Myocyte (in vitro differentiated cells): ENCODE results near the gene DPEP2NB. TPM values are rescaled to one million over a fixed set of nuclear protein-coding genes. Genes with fewer than 3 reads are reported as not detected.
"Not testable (repeated sequence)": the region's sequence is repeated elsewhere in the genome, so short reads cannot be mapped to it uniquely, and the experiment has no call there.

Source experiments
- DNase-seq: peaks from one replicate; pipeline ENCODE4 v3.0.0-alpha.2; 2012; ENCODE audit warnings: low read depth
- total RNA-seq: library from RNA; depleted of rRNA; stranded (reverse); fragments of >200 nt; gene quantifications from 2 replicates; pipeline ENCODE4 v1.2.3, GENCODE V29; 2014

DPEP2NB gene
- total RNA-seq, 1 donor from 2014 or later: not detected

- no peak for DNase-seq
These were observed 3.5 kb upstream of the DPEP2NB start for GRCh38 chr16:68019167-68019680.

- no peak for DNase-seq
These were observed 2.3 kb downstream of the DPEP2NB start for GRCh38 chr16:68013440-68013839.

DNA sequence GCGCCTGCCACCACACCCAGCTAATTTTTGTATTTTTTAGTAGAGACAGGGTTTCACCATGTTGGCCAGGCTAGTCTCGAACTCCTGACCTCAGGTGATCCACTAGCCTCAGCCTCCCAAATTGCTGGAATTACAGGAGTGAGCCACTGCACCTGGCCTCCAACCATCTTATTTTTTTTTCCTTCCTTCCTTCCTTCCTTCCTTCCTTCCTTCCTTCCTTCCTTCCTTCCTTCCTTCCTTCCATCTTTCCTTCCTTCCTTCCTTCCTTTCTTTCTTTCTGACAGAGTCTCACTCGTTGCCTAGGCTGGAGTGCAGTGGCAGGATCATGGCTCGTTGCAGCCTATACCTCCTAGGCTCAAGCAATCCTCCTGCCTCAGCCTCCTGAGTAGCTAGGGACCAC, 5.8 kb downstream of the DPEP2NB start:
- not testable (repeated sequence) for DNase-seq

DNA sequence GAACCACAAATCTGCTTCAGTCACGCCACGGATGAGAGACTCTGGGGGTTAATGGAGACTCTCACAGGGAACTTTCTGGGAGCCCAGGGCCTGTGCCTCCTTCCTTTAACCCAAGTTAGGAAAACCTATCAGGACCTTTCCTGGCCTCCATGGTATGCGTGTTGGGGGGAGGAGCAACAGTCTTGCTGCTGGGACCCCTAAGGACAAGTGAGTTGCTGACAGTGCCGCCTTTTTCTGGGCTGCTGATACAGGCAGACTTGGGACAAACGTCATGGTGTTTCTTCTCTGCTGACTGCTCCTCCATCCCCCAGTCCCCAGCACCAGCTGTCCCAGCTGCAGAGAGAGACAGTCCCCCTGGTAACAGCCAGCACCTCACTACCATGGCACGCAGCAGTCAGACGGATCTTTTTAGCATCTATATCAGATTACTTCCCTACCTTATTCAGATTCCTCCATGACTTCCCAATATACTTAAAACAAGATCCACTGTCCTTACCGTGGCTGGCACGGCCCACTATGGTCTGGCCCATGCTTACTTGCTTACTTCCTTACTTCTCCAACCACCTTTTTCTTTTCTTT, 6.5 kb downstream of the DPEP2NB start:
- DNase-seq: peak; percentile 64

DNA sequence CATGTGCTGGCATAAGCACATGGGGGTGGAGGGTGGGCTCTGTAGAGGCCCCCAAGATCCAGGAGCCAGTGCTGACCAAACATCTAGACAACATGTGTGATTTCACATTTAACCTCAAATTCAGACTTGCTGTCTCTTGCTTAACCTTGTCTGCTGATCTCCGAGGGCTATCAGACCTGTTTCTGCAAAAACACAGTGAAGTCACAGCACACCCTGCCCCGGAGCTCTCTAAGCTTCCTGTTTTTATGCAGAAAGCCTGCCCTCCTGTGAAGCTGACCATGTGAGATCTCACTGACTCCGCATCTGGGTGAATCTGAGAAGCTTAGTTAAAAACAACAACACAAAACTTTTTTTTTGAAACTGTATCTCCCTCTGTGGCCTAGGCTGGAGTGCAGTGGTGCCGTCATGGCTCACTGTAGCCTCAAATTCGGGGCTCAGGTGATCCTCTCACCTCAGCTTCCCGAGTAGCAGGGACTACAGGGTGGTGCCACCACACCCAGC, 9.9 kb downstream of the DPEP2NB start:
- DNase-seq: no peak

DNA sequence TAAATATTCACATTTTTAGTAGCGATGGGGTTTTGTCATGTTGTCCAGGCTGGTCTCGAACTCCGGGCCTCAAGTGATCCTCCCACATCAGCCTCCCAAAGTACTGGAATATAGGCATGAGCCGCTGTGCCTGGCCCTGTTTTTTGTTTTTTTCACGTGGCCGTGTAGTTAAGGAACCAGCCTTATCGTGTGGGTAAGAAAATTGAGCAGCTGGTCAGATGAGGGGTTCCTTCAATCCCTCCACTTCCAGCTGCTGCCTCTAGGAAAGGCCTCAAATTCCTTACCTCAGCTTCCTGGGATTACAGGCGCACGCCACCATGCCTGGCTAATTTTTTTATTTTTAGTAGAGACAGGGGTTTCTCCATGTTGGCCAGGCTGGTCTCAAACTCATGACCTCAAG, 10.5 kb downstream of the DPEP2NB start:
- no peak for DNase-seq

DNA sequence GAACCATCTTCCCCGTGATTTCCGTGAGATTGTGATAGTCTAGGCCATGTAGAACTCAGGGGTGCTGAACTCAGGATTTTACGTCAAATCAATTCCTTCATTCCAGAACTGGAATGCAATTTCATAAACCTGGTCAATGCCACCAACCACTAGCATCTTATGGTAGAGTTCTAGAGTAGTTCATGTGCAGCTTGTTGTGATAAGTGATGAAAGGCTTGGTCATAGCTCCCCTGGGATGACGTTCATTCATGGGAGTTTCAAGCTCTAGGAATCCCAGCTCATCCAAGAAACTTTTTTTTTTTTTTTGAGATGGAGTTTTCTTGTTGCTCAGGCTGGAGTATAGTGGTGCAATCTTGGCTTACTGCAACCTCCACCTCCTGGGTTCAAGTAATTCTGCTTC, 12.7 kb downstream of the DPEP2NB start:
- DNase-seq: no peak

DNA sequence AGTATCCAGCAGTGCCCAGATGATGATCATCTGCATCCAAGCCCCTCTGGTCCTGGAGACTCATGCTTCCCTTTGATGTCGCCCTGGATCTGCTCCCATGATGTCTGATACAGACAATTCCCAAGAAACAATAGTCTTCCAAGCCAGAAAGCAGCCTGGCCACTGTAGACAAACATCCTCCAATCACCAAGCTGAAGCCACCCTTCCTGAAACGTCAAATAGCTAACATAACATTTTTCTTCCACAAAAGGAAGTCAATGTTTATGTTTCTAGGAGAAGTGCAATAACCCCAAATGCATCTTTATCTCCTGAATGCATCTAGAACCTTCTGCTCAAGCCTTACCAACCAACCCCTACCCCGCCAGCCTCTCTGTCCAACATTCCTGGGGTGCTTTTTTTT, 15.3 kb downstream of the DPEP2NB start:
- no peak for DNase-seq

DNA sequence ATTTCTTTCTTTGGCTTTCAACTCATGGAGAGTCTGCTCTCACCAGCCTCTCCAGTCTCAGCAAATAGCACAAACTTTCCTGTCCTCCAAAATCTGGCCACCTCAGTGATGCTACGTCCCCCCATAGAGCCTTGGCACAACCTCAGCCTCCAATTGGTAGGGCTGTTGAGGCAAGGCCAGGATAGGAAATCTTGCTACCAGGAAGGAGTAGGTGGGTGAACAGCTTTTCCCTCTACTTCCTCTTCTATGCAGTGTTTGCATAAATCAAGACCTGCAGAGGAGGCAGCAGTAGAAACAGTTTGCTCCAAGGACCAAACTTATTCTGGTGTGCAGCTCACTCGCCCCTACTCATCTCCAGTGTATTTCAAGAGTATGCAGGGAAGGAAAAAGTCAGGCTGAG, 15.7 kb downstream of the DPEP2NB start:
- no peak for DNase-seq

DNA sequence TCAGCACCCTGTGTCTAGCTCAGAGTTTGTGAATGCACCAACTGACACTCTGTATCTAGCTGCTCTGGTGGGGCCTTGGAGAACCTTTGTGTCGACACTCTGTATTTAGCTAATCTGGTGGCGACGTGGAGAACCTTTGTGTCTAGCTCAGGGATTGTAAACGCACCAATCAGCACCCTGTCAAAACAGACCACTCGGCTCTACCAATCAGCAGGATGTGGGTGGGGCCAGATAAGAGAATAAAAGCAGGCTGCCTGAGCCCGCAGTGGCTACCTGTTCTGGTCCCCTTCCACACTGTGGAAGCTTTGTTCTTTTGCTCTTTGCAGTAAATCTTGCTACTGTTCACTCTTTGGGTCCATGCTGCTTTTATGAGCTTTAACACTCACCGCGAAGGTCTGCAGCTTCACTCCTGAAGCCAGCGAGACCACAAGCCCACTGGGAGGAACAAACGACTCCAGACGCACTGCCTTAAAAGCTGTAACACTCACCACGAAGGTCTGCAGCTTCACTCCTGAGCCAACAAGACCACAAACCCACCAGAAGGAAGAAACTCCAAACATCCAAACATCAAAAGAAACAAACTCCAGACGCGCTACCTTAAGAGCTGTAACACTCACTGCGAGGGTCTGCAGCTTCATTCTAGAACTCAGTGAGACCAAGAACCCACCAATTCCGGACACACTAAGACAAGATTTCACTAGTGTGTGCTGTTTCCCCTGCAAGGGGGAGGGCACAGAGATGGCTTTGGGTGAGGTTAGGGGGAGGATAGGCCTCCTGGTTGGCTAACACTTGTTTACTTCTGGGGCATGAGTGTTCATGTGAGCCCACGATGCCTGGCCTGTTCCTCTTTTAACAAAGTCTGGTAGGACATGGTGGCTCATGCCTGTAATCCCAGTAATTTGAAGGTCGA, 16.7 kb downstream of the DPEP2NB start, which contains the start of gene DPEP2:
DPEP2 (minus strand) TSS at position 706 of the 910 bp plus-strand sequence. CDS start 6,272 bp downstream, outside the sequence.
- DNase-seq: not testable (repeated sequence)

- not testable (repeated sequence) for DNase-seq
These were observed 17.4 kb downstream of the DPEP2NB start for GRCh38 chr16:67998231-67998778.

DNA sequence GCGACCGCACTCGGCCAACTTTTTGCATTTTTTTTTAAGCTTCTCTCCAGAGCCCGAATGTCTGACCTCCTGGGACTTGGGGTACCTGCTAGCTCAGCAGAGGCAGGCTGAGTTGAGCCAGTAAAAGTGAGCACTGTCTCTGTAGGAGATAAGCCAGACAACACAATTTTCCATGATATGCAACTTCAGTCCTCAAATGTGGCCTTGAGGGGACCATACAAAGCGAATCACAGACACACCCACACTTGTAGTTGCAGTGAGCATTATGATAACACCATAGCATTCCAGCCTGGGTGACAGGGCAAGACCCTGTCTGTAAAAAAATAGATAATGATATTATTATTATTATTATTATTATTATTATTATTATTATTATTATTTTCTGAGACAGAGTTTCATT, 19.0 kb downstream of the DPEP2NB start:
- no peak for DNase-seq

- DNase-seq: no peak
These were observed 20.3 kb downstream of the DPEP2NB start for GRCh38 chr16:67995423-67995822.

- DNase-seq: not testable (repeated sequence)
These were observed 21.7 kb downstream of the DPEP2NB start for GRCh38 chr16:67994040-67994408.

- peak; percentile 65 for DNase-seq
These were observed 22.3 kb downstream of the DPEP2NB start for GRCh38 chr16:67993207-67994039.

DNA sequence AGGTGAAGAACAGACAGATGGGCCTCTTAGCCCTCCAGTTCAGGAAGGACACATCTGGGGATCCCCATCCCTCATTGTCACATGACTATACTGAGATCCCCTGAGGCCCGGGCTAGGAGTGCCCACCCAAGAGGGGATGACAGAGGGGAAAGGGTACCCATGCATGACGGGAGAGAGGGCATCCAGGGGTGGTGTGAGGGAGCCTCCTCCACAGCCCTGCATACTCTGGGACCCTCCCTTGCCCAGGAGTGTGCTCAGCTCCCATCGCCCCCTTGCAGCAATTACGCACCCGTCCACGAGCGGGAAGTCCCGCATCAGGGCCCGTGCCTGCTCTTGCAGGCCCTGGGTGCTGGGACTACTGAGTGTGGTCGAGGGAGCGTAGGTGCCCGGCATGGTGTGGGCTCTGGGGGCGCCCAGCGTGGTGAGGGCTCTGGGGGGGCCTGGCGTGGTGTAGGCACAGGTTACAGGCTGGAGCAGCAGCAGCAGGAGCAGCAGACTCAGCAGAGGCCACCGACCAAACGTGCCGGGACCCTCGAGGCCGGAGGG, 23.0 kb downstream of the DPEP2NB start:
- DNase-seq: no peak

DNA sequence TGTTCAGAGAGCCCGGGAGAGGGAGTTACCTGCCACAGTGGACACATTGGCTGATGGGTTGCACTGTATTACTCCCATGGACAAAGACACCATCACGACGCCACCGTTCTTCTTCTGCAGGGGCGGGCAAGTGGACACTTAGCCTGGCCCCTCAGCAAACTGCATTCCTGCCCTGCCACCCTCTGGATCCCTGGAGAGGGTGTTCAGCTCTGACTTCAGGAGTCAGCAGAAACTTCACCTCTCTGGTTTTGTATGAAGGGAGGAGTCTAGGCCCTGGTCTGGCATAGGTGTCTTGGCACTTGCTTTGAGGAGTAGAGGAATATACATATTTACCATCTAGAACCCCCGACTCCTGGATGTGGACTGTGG, 25.7 kb downstream of the DPEP2NB start:
- DNase-seq: no peak

GRCh38 chr16:67989322-67990017, 26.2 kb downstream of the DPEP2NB start:
- DNase-seq: peak; percentile 57

- DNase-seq: no peak
These were observed 27.0 kb downstream of the DPEP2NB start for GRCh38 chr16:67988675-67989074.
